SU-DHL-6 (cell line): ENCODE results near the gene EYS.

Source experiments
- H2AFZ ChIP-seq: fragments of 200-600 bp; sonication (generic); 2 replicates; pipeline ENCODE4 v1.6.1; 2014; ENCODE audit warnings: low read depth, mild to moderate bottlenecking, moderate library complexity, mixed read lengths, antibody characterized with exemption, low read length; ENCODE audit not compliant: severe bottlenecking
- H3F3A ChIP-seq: fragments of 200-600 bp; shearing (Covaris generic); 2 replicates; pipeline ENCODE4 v1.6.0; 2016; ENCODE audit warnings: antibody characterized with exemption, mild to moderate bottlenecking; ENCODE audit not compliant: insufficient read depth
- H3K27ac ChIP-seq: fragments of 200-600 bp; sonication (generic); 2 replicates; pipeline ENCODE4 v1.5.1; 2016; ENCODE audit warnings: low read depth, mild to moderate bottlenecking, low read length, moderate library complexity, mixed read lengths
- H3K27me3 ChIP-seq: fragments of 200-600 bp; sonication (generic), shearing (Covaris generic); 2 replicates; pipeline ENCODE4 v1.6.0; 2014; ENCODE audit warnings: mild to moderate bottlenecking, low read length
- H3K36me3 ChIP-seq: fragments of 200-600 bp; sonication (generic); 2 replicates; pipeline ENCODE4 v1.6.1; 2014; ENCODE audit warnings: mild to moderate bottlenecking, low read length, mixed read lengths
- H3K4me2 ChIP-seq: fragments of 300-600, 200-600 bp; shearing (Covaris generic), sonication (generic); 2 replicates; pipeline ENCODE4 v1.6.0; 2014; ENCODE audit warnings: low read length, low read depth, mild to moderate bottlenecking; ENCODE audit not compliant: poor library complexity, severe bottlenecking
- H3K4me3 ChIP-seq: fragments of 200-600 bp; sonication (generic); 2 replicates; pipeline ENCODE4 v1.5.1; 2014; ENCODE audit warnings: antibody characterized with exemption, low read length, mild to moderate bottlenecking, mixed read lengths; ENCODE audit not compliant: insufficient read depth, poor library complexity, severe bottlenecking
- H3K79me2 ChIP-seq: fragments of 200-600 bp; sonication (generic); 2 replicates; pipeline ENCODE4 v1.6.1; 2014; ENCODE audit warnings: mild to moderate bottlenecking, low read length, moderate library complexity; ENCODE audit not compliant: insufficient read depth
- H3K9ac ChIP-seq: fragments of 200-600 bp; sonication (generic); 2 replicates; pipeline ENCODE4 v1.7.0; 2014; ENCODE audit warnings: mild to moderate bottlenecking, low read length
- H3K9me2 ChIP-seq: fragments of 200-600 bp; sonication (generic); replicated peaks from 2 replicates; pipeline ENCODE4 v1.6.1; 2014; ENCODE audit warnings: low read length; ENCODE audit not compliant: insufficient read depth
- H3K9me3 ChIP-seq: fragments of 200-600 bp; sonication (generic); 2 replicates; pipeline ENCODE4 v1.6.1; 2014; ENCODE audit warnings: low read length, mixed read lengths; ENCODE audit not compliant: insufficient read depth
- H4K20me1 ChIP-seq: fragments of 200-600 bp; sonication (generic); 2 replicates; pipeline ENCODE4 v1.6.1; 2014; ENCODE audit warnings: low read depth, mild to moderate bottlenecking, antibody characterized with exemption, low read length, moderate library complexity, mixed read lengths
- EZH2phosphoT487 ChIP-seq: fragments of 200-600 bp; sonication (generic), shearing (Covaris generic); conservative IDR thresholded peaks from 2 replicates; pipeline ENCODE4 v1.6.1; 2018; ENCODE audit warnings: mild to moderate bottlenecking, antibody characterized with exemption, low read length, moderate library complexity, mixed read lengths
- TF ChIP-seq, protein P1 (sequence below): fragments of 200-600 bp; sonication (generic); IDR thresholded peaks from one replicate; pipeline ENCODE4 v1.5.1; 2017; ENCODE audit warnings: antibody characterized with exemption, mild to moderate bottlenecking, low read length, moderate library complexity; ENCODE audit not compliant: insufficient read depth, poor library complexity, severe bottlenecking

EYS gene

DNA sequence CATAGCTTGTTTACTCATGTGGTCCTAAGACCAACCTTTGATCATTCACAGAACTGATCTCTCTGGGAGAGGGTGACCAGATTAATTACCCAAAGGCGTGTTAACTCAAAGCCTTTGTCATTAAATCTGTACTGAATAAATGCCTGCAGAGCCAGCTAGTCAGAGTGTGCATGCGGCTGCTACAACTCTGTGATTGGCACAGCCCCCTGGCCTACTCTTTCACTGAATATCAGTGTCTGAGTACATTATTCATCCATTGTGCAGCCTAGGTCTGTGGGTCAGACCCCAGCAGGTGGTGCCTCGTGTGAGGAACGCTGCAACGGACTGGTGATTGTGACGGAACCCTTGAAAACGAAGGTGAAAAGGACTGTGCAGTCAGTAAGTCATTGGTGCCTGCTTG, 1407.8 kb downstream of the EYS start:
- TF ChIP-seq, protein P1, sequence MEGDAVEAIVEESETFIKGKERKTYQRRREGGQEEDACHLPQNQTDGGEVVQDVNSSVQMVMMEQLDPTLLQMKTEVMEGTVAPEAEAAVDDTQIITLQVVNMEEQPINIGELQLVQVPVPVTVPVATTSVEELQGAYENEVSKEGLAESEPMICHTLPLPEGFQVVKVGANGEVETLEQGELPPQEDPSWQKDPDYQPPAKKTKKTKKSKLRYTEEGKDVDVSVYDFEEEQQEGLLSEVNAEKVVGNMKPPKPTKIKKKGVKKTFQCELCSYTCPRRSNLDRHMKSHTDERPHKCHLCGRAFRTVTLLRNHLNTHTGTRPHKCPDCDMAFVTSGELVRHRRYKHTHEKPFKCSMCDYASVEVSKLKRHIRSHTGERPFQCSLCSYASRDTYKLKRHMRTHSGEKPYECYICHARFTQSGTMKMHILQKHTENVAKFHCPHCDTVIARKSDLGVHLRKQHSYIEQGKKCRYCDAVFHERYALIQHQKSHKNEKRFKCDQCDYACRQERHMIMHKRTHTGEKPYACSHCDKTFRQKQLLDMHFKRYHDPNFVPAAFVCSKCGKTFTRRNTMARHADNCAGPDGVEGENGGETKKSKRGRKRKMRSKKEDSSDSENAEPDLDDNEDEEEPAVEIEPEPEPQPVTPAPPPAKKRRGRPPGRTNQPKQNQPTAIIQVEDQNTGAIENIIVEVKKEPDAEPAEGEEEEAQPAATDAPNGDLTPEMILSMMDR, result no peak
- no peak for TF ChIP-seq EZH2phosphoT487
- no peak overlapping the region for H3K27ac ChIP-seq
- H3K9ac ChIP-seq, result no peak overlapping the region
- peaks cover 7% of the 10 kb centered on the region; the same call in 1 of the 2 replicates for H3K9me3 ChIP-seq
- no peaks in the 10 kb centered on the region for H3F3A ChIP-seq
- H3K27me3 ChIP-seq, result no peaks in the 10 kb centered on the region
- H4K20me1 ChIP-seq, result no peaks in the 10 kb centered on the region
- no peak overlapping the region for H3K4me2 ChIP-seq
- H3K9me2 ChIP-seq, result no peaks in the 10 kb centered on the region
- no peaks in the 10 kb centered on the region for H3K79me2 ChIP-seq
- no peaks in the 10 kb centered on the region for H3K36me3 ChIP-seq
- no peak overlapping the region for H2AFZ ChIP-seq
- H3K4me3 ChIP-seq, result no peak overlapping the region

DNA sequence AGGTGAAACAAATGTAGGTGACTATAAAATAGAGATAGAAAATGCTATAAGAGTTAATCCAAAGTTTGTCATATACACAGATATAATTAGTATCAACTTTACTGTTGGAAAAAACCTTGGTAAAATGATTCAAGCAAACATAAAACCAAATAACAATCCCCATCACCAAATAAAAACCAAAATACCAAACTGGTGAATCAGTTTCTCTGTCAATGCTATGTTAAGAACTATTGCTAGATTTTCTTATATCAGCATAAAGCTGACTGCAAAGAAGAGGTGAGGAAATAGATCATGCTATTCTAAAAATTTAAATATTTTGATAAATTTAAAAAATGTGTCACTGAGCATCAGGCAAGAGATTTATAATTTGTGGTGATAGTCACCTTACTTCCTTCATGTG, 1413.0 kb downstream of the EYS start:
- no peak overlapping the region for H3K4me2 ChIP-seq
- TF ChIP-seq, protein P1, result no peak
- TF ChIP-seq EZH2phosphoT487, result no peak
- no peaks in the 10 kb centered on the region for H3K79me2 ChIP-seq
- H4K20me1 ChIP-seq, result no peaks in the 10 kb centered on the region
- no peak overlapping the region for H2AFZ ChIP-seq
- no peak overlapping the region for H3K27ac ChIP-seq
- no peaks in the 10 kb centered on the region for H3K9me2 ChIP-seq
- no peak overlapping the region for H3K4me3 ChIP-seq
- H3F3A ChIP-seq, result no peaks in the 10 kb centered on the region
- no peaks in the 10 kb centered on the region for H3K36me3 ChIP-seq
- no peaks in the 10 kb centered on the region for H3K27me3 ChIP-seq
- H3K9ac ChIP-seq, result no peak overlapping the region
- peaks cover 2% of the 10 kb centered on the region; the same call in 1 of the 2 replicates for H3K9me3 ChIP-seq

DNA sequence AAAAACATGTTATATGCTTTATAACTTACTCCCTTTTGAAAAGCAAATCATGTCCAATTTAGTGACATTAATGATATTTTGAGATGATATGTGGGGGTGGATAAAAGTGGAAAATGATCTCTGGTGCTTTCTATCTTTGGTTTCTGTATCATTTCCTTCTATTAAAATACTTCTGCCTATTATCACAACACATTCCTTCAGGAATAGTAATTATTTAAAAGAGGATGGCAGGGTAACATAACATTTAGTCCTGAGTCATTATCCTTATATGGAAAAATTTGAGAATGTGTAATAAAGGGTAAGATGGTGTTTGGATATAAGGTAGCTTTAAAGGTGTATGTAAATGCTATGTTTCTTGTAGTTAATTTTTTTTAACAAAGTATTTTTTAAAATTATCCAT, 1413.7 kb downstream of the EYS start:
- H3K9me2 ChIP-seq, result no peaks in the 10 kb centered on the region
- H3K27me3 ChIP-seq, result no peaks in the 10 kb centered on the region
- H4K20me1 ChIP-seq, result no peaks in the 10 kb centered on the region
- no peak overlapping the region for H3K27ac ChIP-seq
- H3K9me3 ChIP-seq, result no peaks in the 10 kb centered on the region
- TF ChIP-seq, protein P1, result no peak
- no peak for TF ChIP-seq EZH2phosphoT487
- H3K9ac ChIP-seq, result no peak overlapping the region
- no peaks in the 10 kb centered on the region for H3K79me2 ChIP-seq
- H3K4me3 ChIP-seq, result no peak overlapping the region
- no peak overlapping the region for H2AFZ ChIP-seq
- H3K4me2 ChIP-seq, result no peak overlapping the region
- no peaks in the 10 kb centered on the region for H3F3A ChIP-seq
- H3K36me3 ChIP-seq, result no peaks in the 10 kb centered on the region
